D721Med (cell line): Measurements from ENCODE around the gene INTS6.

Source experiments
- DNase-seq: peaks from one replicate; pipeline ENCODE4 v3.0.0; 2011; ENCODE audit warnings: low spot score; ENCODE audit not compliant: insufficient read length
- FAIRE-seq: peaks from 2 replicates; lab custom pipeline; 2011; peaks lifted over from hg19 to GRCh38; lab: Jason Lieb, UNC
- TF ChIP-seq, protein P1 (sequence below): IDR thresholded peaks from 2 replicates; pipeline ENCODE4 v1.5.1; 2012; ENCODE audit warnings: mild to moderate bottlenecking, control low read depth; ENCODE audit not compliant: insufficient read depth; ENCODE audit errors: missing control alignments

Gene INTS6

DNA sequence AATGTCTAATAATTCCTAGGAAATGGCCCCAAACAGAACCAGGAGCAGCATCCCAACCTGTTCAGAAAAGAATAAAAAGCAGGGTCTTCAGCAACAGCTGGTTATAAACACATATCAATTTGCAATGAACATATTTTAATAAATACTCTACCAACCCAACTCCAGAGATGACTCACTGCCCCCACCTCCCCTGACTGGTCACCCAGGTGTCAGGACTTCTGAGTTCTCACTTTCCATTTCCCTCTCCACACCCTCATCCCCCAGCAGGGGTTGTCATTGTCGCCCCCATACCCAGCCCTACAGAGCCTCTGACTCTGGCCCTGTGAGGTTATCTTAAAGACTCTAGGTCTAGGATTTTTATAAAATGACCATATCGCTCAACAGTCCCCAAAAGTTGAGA is 106.4 kb downstream of the INTS6 start:
- TF ChIP-seq, protein P1, sequence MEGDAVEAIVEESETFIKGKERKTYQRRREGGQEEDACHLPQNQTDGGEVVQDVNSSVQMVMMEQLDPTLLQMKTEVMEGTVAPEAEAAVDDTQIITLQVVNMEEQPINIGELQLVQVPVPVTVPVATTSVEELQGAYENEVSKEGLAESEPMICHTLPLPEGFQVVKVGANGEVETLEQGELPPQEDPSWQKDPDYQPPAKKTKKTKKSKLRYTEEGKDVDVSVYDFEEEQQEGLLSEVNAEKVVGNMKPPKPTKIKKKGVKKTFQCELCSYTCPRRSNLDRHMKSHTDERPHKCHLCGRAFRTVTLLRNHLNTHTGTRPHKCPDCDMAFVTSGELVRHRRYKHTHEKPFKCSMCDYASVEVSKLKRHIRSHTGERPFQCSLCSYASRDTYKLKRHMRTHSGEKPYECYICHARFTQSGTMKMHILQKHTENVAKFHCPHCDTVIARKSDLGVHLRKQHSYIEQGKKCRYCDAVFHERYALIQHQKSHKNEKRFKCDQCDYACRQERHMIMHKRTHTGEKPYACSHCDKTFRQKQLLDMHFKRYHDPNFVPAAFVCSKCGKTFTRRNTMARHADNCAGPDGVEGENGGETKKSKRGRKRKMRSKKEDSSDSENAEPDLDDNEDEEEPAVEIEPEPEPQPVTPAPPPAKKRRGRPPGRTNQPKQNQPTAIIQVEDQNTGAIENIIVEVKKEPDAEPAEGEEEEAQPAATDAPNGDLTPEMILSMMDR: no peak
- FAIRE-seq (no peak), DNase-seq (no peak)

DNA sequence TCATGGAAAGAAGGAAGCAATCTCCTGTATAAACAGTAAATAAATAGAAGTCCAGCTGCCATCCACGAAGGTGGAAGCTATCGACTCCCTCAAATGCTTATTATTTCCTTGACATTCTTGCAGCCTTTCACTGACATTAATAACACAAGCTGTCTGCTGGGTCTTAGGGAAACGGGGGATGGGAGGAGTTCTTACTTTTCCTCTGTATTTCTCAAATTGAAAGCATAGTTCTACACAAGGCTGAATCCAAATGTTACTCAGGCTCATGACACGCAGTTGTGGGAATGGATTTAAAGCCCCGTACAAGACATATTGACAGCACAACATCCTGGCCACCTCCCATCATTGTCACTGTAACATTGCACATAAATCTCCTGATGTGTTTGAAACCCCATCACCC is 109.4 kb downstream of the INTS6 start:
- DNase-seq: no peak
- TF ChIP-seq, protein P1: no peak
- FAIRE-seq: no peak

DNA sequence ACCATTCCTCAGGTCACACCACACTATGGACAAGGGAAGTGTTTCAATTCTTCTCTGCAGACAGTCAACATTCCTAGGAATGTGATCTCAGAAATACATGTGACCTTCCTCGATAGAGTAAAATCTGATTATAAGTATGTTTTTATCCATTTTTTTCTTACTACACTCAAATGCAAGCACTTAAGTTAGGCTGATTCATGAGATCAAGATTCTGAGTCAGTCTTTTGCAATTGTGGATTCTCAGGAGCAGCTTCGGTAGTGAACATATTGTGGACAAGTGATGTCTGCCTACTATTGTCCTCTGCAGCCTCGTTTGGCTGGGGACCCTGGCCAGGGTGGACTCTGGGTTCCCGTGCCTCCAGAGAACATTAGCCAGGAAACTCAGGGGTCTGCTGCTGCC is 110.1 kb downstream of the INTS6 start:
- DNase-seq (no peak), FAIRE-seq (no peak)
- TF ChIP-seq, protein P1: no peak

GRCh38 chr13:51341791-51342190 is 111.0 kb downstream of the INTS6 start:
- FAIRE-seq: peak; percentile 88
- TF ChIP-seq, protein P1: no peak
- peak; percentile 41 for DNase-seq

DNA sequence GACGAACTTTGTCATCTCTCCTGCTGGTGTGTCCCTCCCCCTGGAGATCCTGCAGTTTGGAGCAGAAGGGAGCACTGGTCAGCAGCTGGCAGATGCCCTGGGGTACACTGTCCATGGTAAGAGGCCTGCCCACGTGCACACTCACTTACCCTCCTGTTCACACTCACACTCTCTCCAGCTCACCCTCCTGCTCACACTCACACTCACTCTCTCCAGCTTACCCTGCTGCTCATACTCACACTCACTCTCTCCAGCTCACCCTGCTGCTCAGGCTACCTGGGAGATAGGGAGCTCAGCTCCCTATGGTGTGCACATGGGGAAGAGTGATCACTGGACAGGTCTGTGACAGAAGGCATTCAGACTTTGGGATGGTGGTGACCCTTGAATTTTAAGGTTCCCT is 111.6 kb downstream of the INTS6 start:
- no peak for DNase-seq
- no peak for FAIRE-seq
- TF ChIP-seq, protein P1: no peak

DNA sequence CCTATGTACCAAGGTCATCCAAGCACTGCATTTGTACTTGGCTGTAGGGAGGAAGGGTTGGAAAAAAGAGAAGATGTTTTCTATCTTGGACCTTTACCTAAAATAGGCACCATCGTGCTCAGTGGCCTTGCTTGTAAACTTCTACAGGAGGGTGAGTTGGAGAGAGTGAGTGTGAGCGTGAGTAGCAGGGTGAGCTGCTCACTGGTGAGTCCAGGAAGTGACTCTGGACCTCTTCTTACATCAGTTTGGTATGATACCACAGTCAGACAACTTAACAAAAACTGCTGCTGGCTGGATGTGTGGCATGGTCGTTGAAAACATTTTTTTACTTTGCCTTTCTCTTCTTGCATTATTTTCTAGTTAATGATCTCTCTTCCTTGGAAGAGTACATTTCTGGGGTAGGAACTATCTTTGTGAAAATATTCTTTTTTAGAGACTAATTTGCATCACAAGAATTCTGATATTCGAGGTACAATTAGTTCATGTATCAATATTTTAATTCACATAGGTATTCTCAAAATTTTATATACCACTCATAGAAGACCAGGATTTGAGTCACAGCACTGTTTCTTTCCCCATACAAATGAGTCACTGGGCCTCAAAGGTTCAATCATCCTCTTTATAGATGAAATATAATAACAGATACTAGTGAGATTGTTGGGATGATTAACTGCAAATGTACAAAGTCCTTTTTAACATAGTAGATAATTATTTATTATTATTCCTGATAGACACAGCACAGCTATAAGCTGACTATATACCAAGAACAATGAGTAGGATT is 112.7 kb downstream of the INTS6 start:
- no peak for FAIRE-seq
- TF ChIP-seq, protein P1: no peak

GRCh38 chr13:51339354-51339753 is 113.5 kb downstream of the INTS6 start, which contains the start of gene SERPINE3:
Gene SERPINE3, plus strand, starts transcription at chr13:51339691. Its CDS starts 1,401 bp downstream, at chr13:51341092.
- FAIRE-seq: no peak
- DNase-seq: no peak
- TF ChIP-seq, protein P1: no peak

More for the DNA sequence above, 112.7 kb downstream of the INTS6 start:
- DNase-seq: no peak
